Activated T-helper 2 cell treated with anti-CD3 and anti-CD28 coated beads, Interferon-gamma antibody, Interleukin-2, Interleukin-4, amounts not matched to agents 10 μg/mL and 5 μg/mL and 100 μg/mL, durations not matched to agents 14 hours and 24 hours and 36 hours (primary cell): ENCODE results near the gene PITPNB. TPM values are rescaled to one million over a fixed set of nuclear protein-coding genes. Genes with fewer than 3 reads are reported as not detected.

Experiments
- DNase-seq: peaks from one replicate; pipeline ENCODE4 v3.0.0; 2021; ENCODE audit warnings: low spot score
- H3K27ac Mint-ChIP-seq: one replicate; pipeline ENCODE4 v1.8.0; 2021; ENCODE audit warnings: mixed read lengths
- H3K27me3 Mint-ChIP-seq: one replicate; pipeline ENCODE4 v1.8.0; 2021; ENCODE audit warnings: low read depth, mixed read lengths
- H3K36me3 Mint-ChIP-seq: one replicate; pipeline ENCODE4 v1.8.0; 2021; ENCODE audit warnings: low read depth, mixed read lengths
- H3K4me1 Mint-ChIP-seq: one replicate; pipeline ENCODE4 v1.8.0; 2021; ENCODE audit warnings: low read depth, mixed read lengths
- H3K4me3 Mint-ChIP-seq: one replicate; pipeline ENCODE4 v1.8.0; 2021; ENCODE audit warnings: low read depth, mild to moderate bottlenecking, moderate library complexity, mixed read lengths
- H3K9me3 Mint-ChIP-seq: one replicate; pipeline ENCODE4 v1.8.0; 2021; ENCODE audit warnings: mixed read lengths
- intact Hi-C: fragments of 100-400 bp; cut with micrococcal nuclease; formaldehyde crosslinking; loops from one replicate; pipeline ENCODE4 v1.15.1; 2023
- total RNA-seq: library from RNA; stranded (reverse); gene quantifications from 2 replicates; pipeline ENCODE4 v1.2.3, GENCODE V29; 2022

PITPNB gene
- total RNA-seq, 1 donor from 2014 or later = 138 TPM

DNA sequence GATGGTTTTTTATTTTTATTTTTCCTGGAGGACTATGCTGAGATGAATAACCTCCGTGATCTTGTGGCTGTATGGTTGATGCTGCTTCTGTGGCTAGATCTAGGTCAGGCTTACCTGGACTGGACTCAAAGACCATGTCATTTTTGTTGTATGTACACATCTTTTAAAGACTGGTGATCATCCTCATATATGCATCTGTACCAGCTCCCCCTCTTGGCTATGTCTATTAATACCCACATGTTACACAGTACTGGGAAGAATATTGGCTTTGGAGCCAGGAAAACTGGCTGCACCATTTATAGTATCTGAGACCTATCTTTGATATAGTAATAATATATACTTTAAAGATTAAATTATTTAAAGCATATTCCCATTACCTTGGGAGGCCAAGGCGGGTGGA lies 18.4 kb upstream of the PITPNB start:
- no peaks in the 10 kb centered on the region for H3K27me3 Mint-ChIP-seq
- intact Hi-C loops = no loop called here
- H3K4me1 Mint-ChIP-seq = no peaks in the 10 kb centered on the region
- no peaks in the 10 kb centered on the region for H3K9me3 Mint-ChIP-seq
- no peak overlapping the region for H3K4me3 Mint-ChIP-seq
- no peak for DNase-seq
- peaks cover 3% of the 10 kb centered on the region for H3K36me3 Mint-ChIP-seq
- H3K27ac Mint-ChIP-seq = no peak overlapping the region

DNA sequence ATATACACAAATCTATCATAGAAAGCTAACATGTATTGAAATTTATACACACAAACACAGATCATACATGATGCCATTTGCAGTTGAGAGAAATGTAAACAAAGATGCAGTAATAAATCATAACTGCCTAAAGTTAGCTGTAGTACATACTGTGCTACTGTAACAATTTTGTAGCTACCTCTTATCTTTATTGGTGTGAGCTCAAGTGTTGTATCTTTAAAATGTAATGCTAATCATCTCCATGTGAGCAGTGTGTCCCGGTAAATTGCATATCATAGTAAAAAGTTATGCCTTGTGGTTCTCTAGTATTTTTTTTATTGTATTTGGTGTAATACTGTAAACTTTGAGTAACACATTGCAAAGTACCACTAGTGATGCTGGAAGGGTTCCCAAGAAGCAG lies 16.8 kb upstream of the PITPNB start:
- Mint-ChIP-seq H3K36me3 (no peaks in the 10 kb centered on the region), H3K9me3 (no peaks in the 10 kb centered on the region), H3K4me1 (no peaks in the 10 kb centered on the region), H3K27ac (no peak overlapping the region), H3K4me3 (no peak overlapping the region), H3K27me3 (no peaks in the 10 kb centered on the region)
- no peak for DNase-seq
- intact Hi-C loops = no loop called here

DNA sequence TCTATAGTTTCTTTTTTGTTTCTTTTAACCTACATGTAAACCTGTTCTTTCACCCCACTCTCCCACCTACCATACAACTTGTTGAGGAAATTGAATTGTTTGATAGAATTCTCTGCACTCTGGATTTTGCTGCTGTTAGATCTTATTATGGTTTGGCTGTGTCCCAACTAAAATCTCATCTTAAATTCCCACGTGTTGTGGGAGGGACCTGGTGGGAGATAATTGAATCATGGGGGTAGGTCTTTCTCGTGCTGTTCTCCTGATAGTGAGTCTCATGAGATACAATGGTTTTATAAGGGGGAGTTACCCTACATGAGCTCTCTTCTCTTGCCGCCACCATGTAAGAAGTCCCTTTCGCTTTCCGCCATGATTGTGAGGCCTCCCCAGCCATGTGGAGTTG lies 15.0 kb upstream of the PITPNB start:
- H3K4me3 Mint-ChIP-seq = no peak overlapping the region

DNA sequence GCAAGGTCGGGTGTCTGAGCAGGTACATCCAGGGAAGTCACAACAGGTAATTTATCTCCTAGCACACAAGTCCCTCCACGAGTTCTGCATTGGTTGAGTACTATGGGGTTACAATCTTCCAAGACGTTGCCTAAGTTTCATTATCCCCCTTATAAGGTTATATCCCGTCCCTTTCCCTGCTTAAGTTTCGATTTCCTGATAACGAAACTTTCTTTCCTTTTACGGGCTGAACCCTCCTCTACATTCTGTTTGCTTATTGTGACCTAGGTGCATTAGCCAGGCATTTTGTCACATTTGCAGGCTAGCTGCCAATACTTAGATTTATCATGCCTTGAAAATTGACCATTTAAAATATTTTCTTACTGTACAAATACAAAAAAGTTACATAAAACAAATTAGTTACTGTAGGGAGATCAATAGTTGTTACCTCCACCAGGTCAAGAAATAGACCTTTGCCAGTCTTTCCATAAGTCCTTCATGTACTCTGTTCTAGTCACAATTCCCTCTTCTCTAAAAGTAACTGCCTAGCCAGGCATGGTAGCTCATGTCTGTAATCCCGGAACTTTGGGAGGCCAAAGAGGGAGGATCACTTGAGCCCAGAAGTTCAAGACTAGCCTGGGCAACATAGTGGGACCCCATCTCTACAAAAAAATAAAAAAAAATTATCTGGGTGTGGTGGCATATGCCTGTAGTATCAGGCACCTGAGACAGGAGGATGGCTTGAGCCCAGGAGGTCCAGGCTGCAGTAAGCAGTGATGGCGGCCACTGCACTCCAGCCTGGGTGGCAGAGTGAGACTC lies 14.3 kb upstream of the PITPNB start:
- Mint-ChIP-seq H3K36me3 (no peaks in the 10 kb centered on the region), H3K4me1 (no peaks in the 10 kb centered on the region), H3K4me3 (no peak overlapping the region), H3K27ac (no peak overlapping the region), H3K9me3 (no peaks in the 10 kb centered on the region), H3K27me3 (no peaks in the 10 kb centered on the region)
- intact Hi-C loops = no loop called here
- no peak for DNase-seq

More for the DNA sequence above, 15.0 kb upstream of the PITPNB start:
- DNase-seq = no peak
- Mint-ChIP-seq H3K36me3 (no peaks in the 10 kb centered on the region), H3K4me1 (no peaks in the 10 kb centered on the region), H3K9me3 (no peaks in the 10 kb centered on the region), H3K27me3 (no peaks in the 10 kb centered on the region), H3K27ac (no peak overlapping the region)
- intact Hi-C loops = no loop called here

DNA sequence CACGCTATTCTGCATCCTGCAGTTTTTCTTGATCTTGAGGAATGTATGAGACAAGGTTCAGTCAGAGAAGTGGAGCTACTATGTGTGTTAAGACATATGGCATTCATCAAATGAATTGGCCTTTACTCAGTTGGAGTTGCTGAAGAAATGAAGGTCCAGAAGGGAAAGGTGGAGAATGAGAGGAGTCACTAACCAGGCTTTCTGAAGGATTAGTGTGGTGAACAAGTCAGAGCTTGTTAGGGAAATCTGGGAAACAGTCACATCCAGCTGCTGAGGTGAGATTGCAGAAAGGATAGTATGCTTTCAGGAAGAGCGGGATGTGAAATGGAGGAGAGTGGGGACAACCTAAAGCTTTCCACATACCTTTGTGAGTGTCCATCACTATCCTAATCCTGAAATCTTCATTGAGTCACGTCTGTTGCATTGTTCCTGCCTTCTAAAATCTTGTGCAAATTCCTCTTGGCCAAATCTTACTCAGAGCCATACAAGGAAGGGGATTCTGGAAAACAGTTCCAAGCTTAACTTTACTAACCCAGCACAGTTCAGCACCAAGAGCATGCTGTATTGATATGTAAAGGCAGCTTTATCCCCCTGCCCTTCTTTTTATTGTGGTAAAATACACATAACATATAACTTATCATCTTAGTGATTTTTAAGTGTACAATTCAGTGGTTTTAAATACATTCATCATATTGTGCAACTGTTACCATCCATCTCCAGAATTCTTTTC lies 11.4 kb upstream of the PITPNB start:
- intact Hi-C loops = no loop called here

DNA sequence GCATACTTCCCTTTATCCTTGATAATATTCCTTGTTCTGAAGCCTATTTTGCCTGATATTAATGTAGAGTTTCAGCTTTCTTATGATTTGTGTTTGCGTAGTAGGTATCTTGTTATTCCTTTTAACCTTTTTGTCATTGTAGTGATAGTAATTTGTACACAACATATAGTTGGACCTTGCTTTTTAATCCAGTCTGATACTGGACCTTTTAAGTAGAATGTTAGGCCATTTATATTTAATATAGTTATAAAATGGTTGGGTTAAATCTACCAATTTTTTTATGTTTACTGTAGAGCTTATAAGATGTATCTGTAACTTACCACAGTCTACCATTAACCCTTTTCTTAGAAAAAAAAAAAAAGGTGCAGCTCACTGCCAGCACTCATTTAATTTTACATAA lies 8.6 kb upstream of the PITPNB start:
- no peak overlapping the region for H3K4me3 Mint-ChIP-seq
- no peak overlapping the region for H3K27ac Mint-ChIP-seq
- no peak for DNase-seq
- intact Hi-C loops = no loop called here
- H3K9me3 Mint-ChIP-seq = no peaks in the 10 kb centered on the region
- H3K4me1 Mint-ChIP-seq = peaks cover 10% of the 10 kb centered on the region
- no peaks in the 10 kb centered on the region for H3K27me3 Mint-ChIP-seq
- H3K36me3 Mint-ChIP-seq = peaks cover 22% of the 10 kb centered on the region

More for the DNA sequence above, 11.4 kb upstream of the PITPNB start:
- peaks cover 6% of the 10 kb centered on the region for H3K4me1 Mint-ChIP-seq
- peaks cover 6% of the 10 kb centered on the region for H3K36me3 Mint-ChIP-seq
- H3K27ac Mint-ChIP-seq = no peak overlapping the region
- DNase-seq = no peak
- no peak overlapping the region for H3K4me3 Mint-ChIP-seq
- H3K9me3 Mint-ChIP-seq = no peaks in the 10 kb centered on the region
- no peaks in the 10 kb centered on the region for H3K27me3 Mint-ChIP-seq

DNA sequence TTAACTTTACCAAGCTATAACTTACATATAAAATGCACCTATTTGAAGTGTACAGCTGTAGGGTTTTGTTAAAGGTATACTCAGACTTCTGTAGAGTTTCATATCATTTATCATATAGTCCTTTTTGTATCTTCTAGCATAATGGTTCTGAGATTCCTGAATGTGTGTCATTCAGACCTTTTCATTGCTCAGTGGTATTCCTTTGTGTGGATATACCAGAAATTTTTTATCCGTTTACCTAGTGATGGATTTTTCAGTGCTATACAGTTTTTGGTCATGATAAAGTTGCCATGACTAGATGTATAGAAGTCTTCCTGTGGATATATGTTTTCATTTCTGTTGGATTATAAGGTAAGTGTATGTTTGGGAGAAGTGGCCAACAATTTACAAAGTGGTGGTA lies 6.3 kb upstream of the PITPNB start:
- no peak overlapping the region for H3K27ac Mint-ChIP-seq
- H3K4me3 Mint-ChIP-seq = no peak overlapping the region
- peaks cover 34% of the 10 kb centered on the region for H3K36me3 Mint-ChIP-seq
- H3K4me1 Mint-ChIP-seq = peaks cover 20% of the 10 kb centered on the region
- DNase-seq = no peak
- H3K27me3 Mint-ChIP-seq = no peaks in the 10 kb centered on the region
- intact Hi-C loops = no loop called here
- H3K9me3 Mint-ChIP-seq = no peaks in the 10 kb centered on the region

DNA sequence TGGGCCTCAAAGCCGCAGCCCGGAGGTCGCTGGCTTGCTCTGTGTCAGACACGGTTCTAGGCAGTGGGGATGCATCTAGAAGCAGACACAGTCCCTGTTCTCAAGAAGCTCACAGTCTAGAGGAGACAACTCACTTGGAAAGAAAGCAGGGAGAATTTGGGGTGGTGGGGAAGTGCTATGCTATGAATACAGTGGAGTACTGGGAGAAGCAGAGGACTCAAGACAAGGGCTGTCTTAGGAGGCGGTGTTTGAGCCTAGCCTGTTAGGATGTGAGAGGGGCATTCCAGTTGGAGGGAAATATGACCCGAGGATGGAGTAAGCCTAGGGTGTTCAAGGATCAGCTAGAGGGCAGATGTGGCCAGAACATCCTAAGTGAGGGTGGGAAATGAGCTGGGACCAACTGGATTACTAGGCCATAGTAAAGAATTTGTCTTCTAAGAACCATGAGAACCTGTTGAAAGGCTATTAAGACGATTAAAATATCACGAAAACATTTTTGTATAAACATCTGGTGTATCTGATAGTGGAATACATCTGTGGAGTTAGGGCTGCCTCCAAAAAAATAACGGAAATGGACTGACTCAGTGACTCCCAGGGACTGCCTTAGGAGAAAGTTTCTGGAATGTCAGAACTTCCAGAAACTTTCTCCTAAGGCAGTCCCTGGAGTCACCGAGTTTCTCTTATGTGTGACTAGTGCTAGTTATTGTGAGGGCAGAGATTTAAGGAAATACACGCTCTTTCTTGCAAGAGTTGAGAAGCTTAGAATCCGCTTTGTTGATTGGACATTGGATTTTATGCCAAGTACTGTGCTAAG lies 1.1 kb upstream of the PITPNB start:
- H3K4me1 Mint-ChIP-seq = peaks cover 39% of the 10 kb centered on the region
- H3K27ac Mint-ChIP-seq = peak overlapping the region; percentile 97
- no peak for DNase-seq
- H3K27me3 Mint-ChIP-seq = no peaks in the 10 kb centered on the region
- intact Hi-C loops = loop anchor here (2.0 to 5.0 kb wide), 2 partner anchors 15 to 38 kb away; no protein-coding TSS in a partner anchor
- no peaks in the 10 kb centered on the region for H3K9me3 Mint-ChIP-seq
- H3K36me3 Mint-ChIP-seq = peaks cover 57% of the 10 kb centered on the region
- H3K4me3 Mint-ChIP-seq = peak overlapping the region; percentile 93

DNA sequence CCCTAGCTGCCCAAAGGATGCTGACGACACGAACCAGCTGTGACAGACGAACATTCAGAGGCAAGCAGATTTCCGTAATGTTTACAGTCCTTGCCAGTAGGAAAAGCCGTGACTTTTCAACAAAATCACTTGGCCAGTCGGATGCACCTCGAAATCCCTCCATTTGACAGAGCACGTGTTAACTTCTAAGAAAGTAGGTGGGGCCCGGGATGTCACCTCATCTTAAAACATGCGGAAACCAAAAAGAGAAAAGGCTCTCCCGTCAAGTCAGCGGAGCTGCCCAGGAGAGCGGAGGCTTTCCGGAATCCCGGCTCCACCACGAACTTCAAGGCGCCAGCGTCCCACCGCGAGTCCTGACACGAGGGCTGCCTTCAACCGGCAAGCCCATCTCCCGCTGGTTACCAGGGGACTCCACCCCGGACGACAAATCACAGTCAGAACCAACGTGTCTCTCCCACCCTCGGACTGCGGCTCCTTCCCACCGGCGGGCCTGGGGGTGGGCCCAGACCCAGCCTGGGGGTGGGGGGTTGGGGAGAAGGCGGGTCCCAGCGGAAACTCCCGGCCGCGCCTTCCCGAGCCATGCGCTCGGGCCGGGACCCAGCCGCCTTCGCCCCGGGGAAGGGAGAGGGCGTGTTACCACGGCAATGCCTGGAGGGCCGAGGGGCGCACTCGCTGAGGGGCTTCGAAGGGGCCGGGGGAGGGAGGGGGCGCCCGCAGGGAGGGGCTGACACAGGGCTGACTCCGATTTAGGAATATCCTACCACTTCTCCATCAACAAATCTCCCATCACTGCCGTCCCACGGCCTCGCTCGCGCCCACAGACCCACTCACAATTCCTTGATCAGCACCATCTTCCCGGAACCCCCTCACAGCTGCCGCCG lies 475 bp downstream of the PITPNB start:
- Mint-ChIP-seq H3K27me3 (no peaks in the 10 kb centered on the region), H3K9me3 (no peaks in the 10 kb centered on the region), H3K36me3 (peaks cover 58% of the 10 kb centered on the region), H3K27ac (peak overlapping the region; percentile 97), H3K4me1 (peaks cover 54% of the 10 kb centered on the region), H3K4me3 (peak overlapping the region; percentile 93)
- intact Hi-C loops = loop anchor here (2.0 to 5.0 kb wide), 2 partner anchors 14 to 36 kb away; no protein-coding TSS in a partner anchor
- peak; percentile 45 for DNase-seq

DNA sequence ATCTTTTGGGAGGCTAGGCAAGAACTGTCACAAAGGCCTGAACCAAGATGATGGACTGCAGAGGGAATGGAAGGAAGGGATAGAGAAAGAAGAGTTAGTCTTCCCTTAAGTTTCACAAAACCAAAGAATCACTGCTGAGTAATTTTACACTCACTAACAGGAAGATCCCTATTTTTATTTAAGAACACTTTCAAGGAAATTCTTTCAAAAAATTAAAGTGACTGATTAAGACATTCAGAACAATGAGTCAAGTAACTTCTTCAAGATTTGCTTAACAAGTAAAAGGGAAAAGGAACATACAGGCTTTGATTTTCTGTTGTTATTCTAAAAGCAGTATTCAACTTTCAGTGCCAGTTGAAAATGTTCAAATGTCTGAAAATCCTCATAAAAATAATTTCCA lies 3.1 kb downstream of the PITPNB start:
- no peak for DNase-seq
- Mint-ChIP-seq H3K36me3 (peaks cover 58% of the 10 kb centered on the region), H3K9me3 (no peaks in the 10 kb centered on the region), H3K4me1 (peaks cover 63% of the 10 kb centered on the region), H3K4me3 (peak overlapping the region; percentile 51), H3K27ac (peak overlapping the region; percentile 38), H3K27me3 (no peaks in the 10 kb centered on the region)
- intact Hi-C loops = loop anchor here (5.0 kb wide), 1 partner anchor 34 kb away; no protein-coding TSS in a partner anchor

DNA sequence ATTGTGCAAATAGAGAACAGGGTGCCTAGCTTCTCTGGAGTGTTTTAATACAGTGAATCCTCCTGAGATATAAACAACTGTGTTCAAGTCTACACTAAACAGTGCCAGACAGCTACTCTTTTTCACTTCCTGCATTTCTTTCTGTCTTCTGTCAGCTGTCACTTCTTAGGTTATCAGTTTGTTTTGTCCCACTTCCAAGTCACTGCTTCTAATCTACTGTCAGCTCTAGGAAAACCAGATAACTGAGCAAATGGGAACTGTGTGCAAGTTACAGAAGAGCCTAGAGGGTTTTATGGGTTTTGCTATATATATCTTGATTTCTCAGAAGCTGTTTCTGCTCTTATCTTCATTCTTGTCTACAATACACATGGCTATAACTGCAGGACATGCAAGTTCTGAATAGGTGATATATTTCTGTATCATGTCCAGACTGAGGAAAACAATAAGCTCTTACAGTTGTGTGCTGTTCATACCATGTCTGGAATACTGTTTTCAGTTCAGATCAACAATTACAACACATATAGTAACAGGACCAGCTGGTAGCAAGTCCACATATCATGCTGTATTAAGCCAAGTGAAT lies 5.8 kb downstream of the PITPNB start:
- no peak overlapping the region for H3K27ac Mint-ChIP-seq
- intact Hi-C loops = no loop called here
- DNase-seq = no peak
- H3K9me3 Mint-ChIP-seq = no peaks in the 10 kb centered on the region
- H3K36me3 Mint-ChIP-seq = peaks cover 79% of the 10 kb centered on the region
- no peak overlapping the region for H3K4me3 Mint-ChIP-seq
- no peaks in the 10 kb centered on the region for H3K27me3 Mint-ChIP-seq
- H3K4me1 Mint-ChIP-seq = peaks cover 66% of the 10 kb centered on the region

DNA sequence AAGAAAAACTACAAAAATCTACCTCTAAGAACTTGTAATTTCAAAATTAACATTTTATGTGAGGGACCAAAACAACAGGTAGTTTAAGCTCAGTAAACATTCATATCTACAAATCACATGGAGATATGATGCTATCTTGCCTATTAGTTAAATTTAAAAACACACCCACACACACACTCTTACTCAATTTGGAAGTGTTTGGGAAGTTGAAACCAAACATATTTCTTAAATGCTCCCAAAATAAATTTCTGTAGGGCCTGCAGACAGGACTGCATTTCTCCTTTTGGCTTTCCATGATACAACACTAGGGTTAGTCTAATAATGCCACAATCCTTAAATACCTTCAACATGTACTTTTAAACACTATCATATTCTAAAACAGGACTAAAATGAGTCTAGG lies 7.0 kb downstream of the PITPNB start:
- Mint-ChIP-seq H3K27ac (no peak overlapping the region), H3K27me3 (no peaks in the 10 kb centered on the region), H3K36me3 (peaks cover 79% of the 10 kb centered on the region), H3K4me1 (peaks cover 60% of the 10 kb centered on the region), H3K9me3 (no peaks in the 10 kb centered on the region), H3K4me3 (no peak overlapping the region)
- intact Hi-C loops = no loop called here
- DNase-seq = no peak
